H1 (cell line): ENCODE results near the gene ICE1. TPM values are rescaled to one million over a fixed set of nuclear protein-coding genes. Genes with fewer than 3 reads are reported as not detected.

Experiments used
- CTCF ChIA-PET: fragments of 300-600 bp; sonication (Branson Sonifier 250); formaldehyde crosslinking; loops from one replicate; lab custom pipeline; 2021; ENCODE audit not compliant: partially characterized antibody; lab: Charles Lee
- POLR2A ChIA-PET: fragments of 300-600 bp; sonication (Branson Sonifier 250); formaldehyde crosslinking; loops from one replicate; lab custom pipeline; 2021; ENCODE audit warnings: inconsistent platforms; ENCODE audit not compliant: partially characterized antibody; lab: Charles Lee
- DNase-seq, 2 experiments: peaks; one replicate each; pipeline versions ENCODE4 v3.0.0 to v3.0.0-alpha.2; 2010 to 2022; ENCODE audit warnings: low spot score in 2 of 2, low read depth in 1 of 2, mixed read lengths in 1 of 2
- FAIRE-seq: peaks from 2 replicates; lab custom pipeline; 2011; peaks lifted over from hg19 to GRCh38; lab: Jason Lieb, UNC
- H2AFZ ChIP-seq: 2 replicates; pipeline ENCODE4 v1.8.1; 2012; ENCODE audit warnings: low read length, inconsistent platforms
- H2AK5ac ChIP-seq: 2 replicates; pipeline ENCODE4 v1.6.1; 2013; ENCODE audit warnings: low read depth, low read length
- H2BK120ac ChIP-seq: replicated peaks from 2 replicates; pipeline ENCODE3; 2013; ENCODE audit warnings: low read depth, low read length, inconsistent platforms
- H2BK12ac ChIP-seq: 2 replicates; pipeline ENCODE4 v1.6.1; 2013; ENCODE audit warnings: low read depth, low read length
- H2BK15ac ChIP-seq: 2 replicates; pipeline ENCODE4 v1.6.1; 2013; ENCODE audit warnings: low read length
- H2BK20ac ChIP-seq: 2 replicates; pipeline ENCODE4 v1.6.1; 2013; ENCODE audit warnings: low read length
- H2BK5ac ChIP-seq: 2 replicates; pipeline ENCODE4 v1.6.1; 2013; ENCODE audit warnings: low read depth, low read length
- H3K14ac ChIP-seq: 2 replicates; pipeline ENCODE4 v1.6.1; 2013; ENCODE audit warnings: inconsistent platforms; ENCODE audit not compliant: insufficient read length
- H3K18ac ChIP-seq: 2 replicates; pipeline ENCODE4 v1.6.1; 2013; ENCODE audit warnings: low read length; ENCODE audit errors: extremely low read depth
- H3K23ac ChIP-seq: 2 replicates; pipeline ENCODE4 v1.6.1; 2013; ENCODE audit warnings: inconsistent platforms; ENCODE audit not compliant: insufficient read length
- H3K23me2 ChIP-seq: 2 replicates; pipeline ENCODE4 v1.6.1; 2013; ENCODE audit warnings: low read depth, low read length
- H3K27ac ChIP-seq: 2 replicates; pipeline ENCODE4 v1.6.1; 2011; ENCODE audit warnings: low read depth, low read length, inconsistent platforms
- H3K27me3 ChIP-seq, 4 experiments: replicated peaks in 1 of 4; 1 replicate in 1 of 4; 2 replicates in 3 of 4; pipeline versions ENCODE4 v1.6.1 to v1.8.1; 2011 to 2013; ENCODE audit warnings: low read length in 3 of 4, mild to moderate bottlenecking in 3 of 4, inconsistent platforms in 2 of 4, mixed read lengths in 2 of 4, moderate library complexity in 1 of 4; ENCODE audit not compliant: control insufficient read depth in 3 of 4, insufficient read depth in 3 of 4; ENCODE audit errors: extremely low read depth in 1 of 4
- H3K36me3 ChIP-seq, 4 experiments: 2 replicates each; pipeline versions ENCODE4 v1.6.1 to v1.8.1; 2011 to 2013; ENCODE audit warnings: mild to moderate bottlenecking in 4 of 4, low read length in 3 of 4, moderate library complexity in 2 of 4, control low read depth in 1 of 4, inconsistent platforms in 1 of 4; ENCODE audit not compliant: insufficient read depth in 4 of 4, control insufficient read depth in 2 of 4
- H3K4ac ChIP-seq: replicated peaks from 2 replicates; pipeline ENCODE3; 2013; ENCODE audit warnings: low read length, low read depth, mixed read lengths, inconsistent platforms; ENCODE audit not compliant: insufficient read length
- H3K4me1 ChIP-seq, 4 experiments: replicated peaks in 1 of 4; 1 replicate in 1 of 4; 2 replicates in 3 of 4; pipeline versions ENCODE4 v1.6.1 to v1.8.1; 2011 to 2013; ENCODE audit warnings: low read length in 3 of 4, inconsistent platforms in 2 of 4, mixed read lengths in 1 of 4; ENCODE audit not compliant: insufficient read depth in 4 of 4, control insufficient read depth in 3 of 4
- H3K4me2 ChIP-seq, 2 experiments: 2 replicates each; pipeline versions ENCODE4 v1.6.1 to v1.8.1; 2011 to 2013; ENCODE audit warnings: low read depth in 2 of 2, low read length in 2 of 2, control low read depth in 1 of 2, inconsistent platforms in 1 of 2, mild to moderate bottlenecking in 1 of 2; ENCODE audit not compliant: insufficient read depth in 1 of 2
- H3K4me3 ChIP-seq, 4 experiments: fragments of 200-600, 300-600 bp in 1 of 4; sonication (generic), shearing (Covaris generic), sonication (Bioruptor Twin) in 1 of 4; 2 replicates each; pipeline versions ENCODE4 v1.5.1 to v1.8.1; 2011 to 2016; ENCODE audit warnings: low read length in 4 of 4, low read depth in 3 of 4, control low read depth in 2 of 4, inconsistent platforms in 2 of 4, mild to moderate bottlenecking in 2 of 4, mixed read lengths in 1 of 4, moderate library complexity in 1 of 4; ENCODE audit not compliant: insufficient read depth in 2 of 4; ENCODE audit errors: extremely low read depth in 1 of 4
- H3K56ac ChIP-seq: replicated peaks from 2 replicates; pipeline ENCODE3; 2013; ENCODE audit warnings: low read depth, mild to moderate bottlenecking, mixed read lengths, low read length, inconsistent platforms; ENCODE audit not compliant: insufficient read length
- H3K79me1 ChIP-seq: 2 replicates; pipeline ENCODE4 v1.6.1; 2013; ENCODE audit warnings: low read depth, low read length, control low read depth
- H3K79me2 ChIP-seq, 2 experiments: 2 replicates each; pipeline versions ENCODE4 v1.6.1 to v1.8.1; 2012 to 2013; ENCODE audit warnings: low read length in 2 of 2, mild to moderate bottlenecking in 2 of 2, inconsistent platforms in 1 of 2; ENCODE audit not compliant: insufficient read depth in 2 of 2, control insufficient read depth in 1 of 2
- H3K9ac ChIP-seq, 4 experiments: replicated peaks in 1 of 4; 1 replicate in 1 of 4; 2 replicates in 3 of 4; pipeline versions ENCODE4 v1.6.1 to v1.8.1; 2011 to 2013; ENCODE audit warnings: low read depth in 3 of 4, low read length in 3 of 4, control low read depth in 2 of 4, mild to moderate bottlenecking in 2 of 4, moderate library complexity in 2 of 4, inconsistent platforms in 1 of 4; ENCODE audit errors: extremely low read depth in 1 of 4
- H3K9me3 ChIP-seq, 2 experiments: 2 replicates each; pipeline versions ENCODE4 v1.6.1 to v1.8.1; 2012 to 2013; ENCODE audit warnings: mild to moderate bottlenecking in 2 of 2, moderate library complexity in 2 of 2, control low read depth in 1 of 2, inconsistent platforms in 1 of 2, low read depth in 1 of 2, low read length in 1 of 2, mixed read lengths in 1 of 2; ENCODE audit not compliant: insufficient read depth in 2 of 2
- H4K20me1 ChIP-seq, 2 experiments: replicated peaks in 1 of 2; 2 replicates each; pipeline versions ENCODE3 to v1.8.1; 2011 to 2013; ENCODE audit warnings: inconsistent platforms in 2 of 2, low read length in 2 of 2, mild to moderate bottlenecking in 1 of 2; ENCODE audit not compliant: insufficient read depth in 2 of 2, control insufficient read depth in 1 of 2
- H4K5ac ChIP-seq: 2 replicates; pipeline ENCODE4 v1.6.1; 2013; ENCODE audit warnings: low read length, low read depth, mixed read lengths, inconsistent platforms; ENCODE audit not compliant: insufficient read length
- H4K8ac ChIP-seq: 2 replicates; pipeline ENCODE4 v1.8.0; 2013; ENCODE audit warnings: mild to moderate bottlenecking, moderate library complexity, low read length, inconsistent platforms; ENCODE audit not compliant: insufficient read depth; ENCODE audit errors: extremely low read depth
- H4K91ac ChIP-seq: replicated peaks from 2 replicates; pipeline ENCODE3; 2013; ENCODE audit warnings: low read length, mixed read lengths, inconsistent platforms; ENCODE audit not compliant: insufficient read length
- ATF3 ChIP-seq: IDR thresholded peaks from 2 replicates; pipeline ENCODE4 v1.6.1; 2011; ENCODE audit warnings: low read depth, mild to moderate bottlenecking, low read length; ENCODE audit not compliant: insufficient read depth
- BRCA1 ChIP-seq: IDR thresholded peaks from 2 replicates; pipeline ENCODE4 v1.6.1; 2012; ENCODE audit warnings: low read depth, low read length, improper control_type of control experiment
- CTBP2 ChIP-seq: IDR thresholded peaks from 2 replicates; pipeline ENCODE4 v1.7.0; 2011; ENCODE audit warnings: borderline replicate concordance, mild to moderate bottlenecking, moderate library complexity, mixed read lengths, low read length; ENCODE audit not compliant: insufficient read depth, insufficient read length
- GTF2F1 ChIP-seq: IDR thresholded peaks from 2 replicates; pipeline ENCODE4 v1.6.1; 2012; ENCODE audit warnings: low read depth, low read length, improper control_type of control experiment, borderline replicate concordance
- KDM1A ChIP-seq: fragments of 200-600, 300-600 bp; sonication (generic); IDR thresholded peaks from 2 replicates; pipeline ENCODE4 v1.7.1; 2016; ENCODE audit warnings: mild to moderate bottlenecking, low read length, borderline replicate concordance
- RFX5 ChIP-seq: IDR thresholded peaks from 2 replicates; pipeline ENCODE4 v1.6.1; 2011; ENCODE audit warnings: low read depth, low read length, improper control_type of control experiment, borderline replicate concordance
- SP4 ChIP-seq: IDR thresholded peaks from 2 replicates; pipeline ENCODE4 v1.6.1; 2012; ENCODE audit warnings: low read length, inconsistent platforms
- WGBS, 2 experiments: shearing (Covaris generic) in 1 of 2; methylation state at CpG; one replicate each; pipeline versions ENCODE4 v1.1.6 to v1.1.7; 2013 to 2015; ENCODE audit warnings: low lambda C conversion rate in 2 of 2, mixed read lengths in 2 of 2, inconsistent platforms in 1 of 2, low coverage in 1 of 2, missing lambda C conversion rate in 1 of 2; ENCODE audit not compliant: insufficient replicate concordance in 2 of 2, insufficient coverage in 1 of 2, insufficient read length in 1 of 2; ENCODE audit errors: extremely low coverage in 1 of 2, missing lambda C conversion rate in 1 of 2; 5-methylcytosine and 5-hydroxymethylcytosine counted together
- polyA plus RNA-seq, 7 experiments: library from polyadenylated mRNA; depleted of rRNA in 3 of 7; stranded (reverse) in 5 of 7; unstranded in 2 of 7; fragments of >200 nt in 5 of 7; fragments of 200-250 nt in 2 of 7; gene quantifications; 1 replicate in 5 of 7; 2 replicates in 1 of 7; 4 replicates in 1 of 7; pipeline versions ENCODE4 v1.2.1 to v1.2.3, GENCODE V29; 2011 to 2013; ENCODE audit warnings: missing spikeins in 2 of 7, mixed read lengths in 2 of 7
- total RNA-seq: library from RNA; stranded (reverse); fragmentation: NEBNext Ultra II Directional; extraction: Animal tissue kit (Norgen Biotek cat#: 25700); gene quantifications from 2 replicates; pipeline ENCODE4 v1.2.1, GENCODE V29; 2021

Gene ICE1
- total and polyA plus RNA-seq, 2 of the 8 experiments (the other 6 are each of a cell fraction or from before 2014, with no cell fraction given), result 11.8 to 53.9 TPM

- H2BK15ac ChIP-seq, result no peak overlapping the region
- no peaks in the 10 kb centered on the region for H3K4me1 ChIP-seq
- H3K18ac ChIP-seq, result no peak overlapping the region
- no peak overlapping the region for H3K27ac ChIP-seq
- FAIRE-seq, result no peak
- ChIA-PET POLR2A (interaction anchor here (0.5 kb wide), 1 partner anchor 13 kb away, joined by 3 read pairs; no protein-coding TSS in a partner anchor), CTCF (interaction anchor here (1.3 to 2.6 kb wide), 2 partner anchors 13 to 15 kb away, joined by 4 to 13 read pairs; no protein-coding TSS in a partner anchor)
- WGBS, 2 experiments, result 94% methylated on average over 3 of the region's 3 CpGs; no CpG with 5 or more reads in 1 of the 2 experiments
- no peak overlapping the region for H4K91ac ChIP-seq
- H3K79me2 ChIP-seq, result no peaks in the 10 kb centered on the region
- H2BK120ac ChIP-seq, result no peak overlapping the region
- no peaks in the 10 kb centered on the region for H3K27me3 ChIP-seq
- H2AFZ ChIP-seq, result no peak overlapping the region
- no peak overlapping the region for H3K9ac ChIP-seq
- no peak overlapping the region for H4K8ac ChIP-seq
- no peak for DNase-seq
- H3K23ac ChIP-seq, result no peak overlapping the region
- H3K4me3 ChIP-seq, result no peak overlapping the region
- no peak for TF ChIP-seq KDM1A
- TF ChIP-seq SP4, result no peak
- no peak for TF ChIP-seq GTF2F1
- no peak for TF ChIP-seq RFX5
- no peak for TF ChIP-seq ATF3
- no peak for TF ChIP-seq BRCA1
- no peak for TF ChIP-seq CTBP2
- H2BK12ac ChIP-seq, result no peak overlapping the region
- H3K23me2 ChIP-seq, result no peaks in the 10 kb centered on the region
- H2BK5ac ChIP-seq, result no peak overlapping the region
- no peaks in the 10 kb centered on the region for H3K9me3 ChIP-seq
- H3K14ac ChIP-seq, result no peak overlapping the region
- H3K36me3 ChIP-seq, result peaks cover 5 to 46% (median 35%) of the 10 kb centered on the region in 4 experiments; a peak in 7 of 8 replicates
- H2AK5ac ChIP-seq, result no peak overlapping the region
- no peak overlapping the region for H3K4ac ChIP-seq
- 0 out of 2 replicates have a peak, but pooled peaks cover under 1% of the 10 kb centered on the region for H3K79me1 ChIP-seq
- H3K56ac ChIP-seq, result no peak overlapping the region
- H2BK20ac ChIP-seq, result no peak overlapping the region
- peaks cover 0 to under 1% of the 10 kb centered on the region in 2 experiments for H4K20me1 ChIP-seq
- H3K4me2 ChIP-seq, result no peak overlapping the region
- no peak overlapping the region for H4K5ac ChIP-seq
Measured at GRCh38 chr5:5453131-5453530, 30.7 kb downstream of the ICE1 start.
